HG03439 (cell line): Measurements from ENCODE around the gene CNPY3.
"Not testable (repeated sequence)": the region's sequence is repeated elsewhere in the genome, so short reads cannot be mapped to it uniquely, and the experiment has no call there.

Experiments used
- ATAC-seq: cut with Tn5 transposase; IDR thresholded peaks from one replicate; pipeline ENCODE4 v1.9.1; 2021; ENCODE audit warnings: mild to moderate bottlenecking, moderate library complexity; ENCODE audit not compliant: unreplicated experiment

Gene CNPY3

GRCh38 chr6:42928986-42929820, at the start of gene CNPY3:
Gene CNPY3, plus strand, starts transcription at chr6:42929480. Its CDS starts 91 bp downstream, at chr6:42929571.
- ATAC-seq, result peak; percentile 76

- not testable (repeated sequence) for ATAC-seq
Measured at GRCh38 chr6:42880240-42880817, 49.0 kb upstream of the CNPY3 start.

GRCh38 chr6:42880871-42881270, 48.4 kb upstream of the CNPY3 start:
- ATAC-seq, result not testable (repeated sequence)

- ATAC-seq, result no peak
Measured at GRCh38 chr6:42885702-42886101, 43.6 kb upstream of the CNPY3 start.

GRCh38 chr6:42888201-42888600, 41.1 kb upstream of the CNPY3 start:
- ATAC-seq, result not testable (repeated sequence)

GRCh38 chr6:42889815-42890214, 39.5 kb upstream of the CNPY3 start:
- no peak for ATAC-seq

- ATAC-seq, result peak; percentile 87
Measured at GRCh38 chr6:42890311-42891198, 38.7 kb upstream of the CNPY3 start.

GRCh38 chr6:42891199-42891722, 38.0 kb upstream of the CNPY3 start:
- ATAC-seq, result no peak

GRCh38 chr6:42894041-42894828, 35.0 kb upstream of the CNPY3 start:
- ATAC-seq, result not testable (repeated sequence)

- ATAC-seq, result no peak
Measured at GRCh38 chr6:42896178-42896719, 33.0 kb upstream of the CNPY3 start.

GRCh38 chr6:42898891-42899361, 30.4 kb upstream of the CNPY3 start:
- ATAC-seq, result no peak

GRCh38 chr6:42899871-42900270, 29.4 kb upstream of the CNPY3 start:
- no peak for ATAC-seq

- ATAC-seq, result peak; percentile 90
Measured at GRCh38 chr6:42901538-42901957, 27.7 kb upstream of the CNPY3 start.

- ATAC-seq, result not testable (repeated sequence)
Measured at GRCh38 chr6:42902429-42903263, 26.6 kb upstream of the CNPY3 start.

- no peak for ATAC-seq
Measured at GRCh38 chr6:42904467-42904866, 24.8 kb upstream of the CNPY3 start.

GRCh38 chr6:42907336-42907735, 21.9 kb upstream of the CNPY3 start:
- ATAC-seq, result no peak

- ATAC-seq, result no peak
Measured at GRCh38 chr6:42909835-42910234, 19.4 kb upstream of the CNPY3 start.

GRCh38 chr6:42911171-42912021, 17.9 kb upstream of the CNPY3 start:
- no peak for ATAC-seq
